Measurements from ENCODE around the gene KHDRBS1.

KHDRBS1 gene

GRCh38 chr1:32025515-32025914 is 11.8 kb downstream of the KHDRBS1 start:
- H3K4me1 ChIP-seq (ENCODE audit: low read depth, poor library complexity, severe bottlenecking): peaks cover 39% of the 10 kb centered on the region
- H3K79me2 ChIP-seq (ENCODE audit: insufficient read depth, low read depth): peaks cover 94% of the 10 kb centered on the region
- H3K27ac ChIP-seq: no peak overlapping the region
- no peak overlapping the region for H3K4me3 ChIP-seq (IDR thresholded peaks at IDR 0.05; ENCODE audit: insufficient read depth, low read depth, low read length)
- no peaks in the 10 kb centered on the region for H3K27me3 ChIP-seq (ENCODE audit: insufficient read depth, low read depth)
- H4K20me1 ChIP-seq (ENCODE audit: insufficient read depth): peaks cover 38% of the 10 kb centered on the region
- H3K36me3 ChIP-seq (ENCODE audit: insufficient read depth): 0 out of 2 replicates have a peak, but pooled peaks cover 2% of the 10 kb centered on the region
- TF ChIP-seq, protein P1, sequence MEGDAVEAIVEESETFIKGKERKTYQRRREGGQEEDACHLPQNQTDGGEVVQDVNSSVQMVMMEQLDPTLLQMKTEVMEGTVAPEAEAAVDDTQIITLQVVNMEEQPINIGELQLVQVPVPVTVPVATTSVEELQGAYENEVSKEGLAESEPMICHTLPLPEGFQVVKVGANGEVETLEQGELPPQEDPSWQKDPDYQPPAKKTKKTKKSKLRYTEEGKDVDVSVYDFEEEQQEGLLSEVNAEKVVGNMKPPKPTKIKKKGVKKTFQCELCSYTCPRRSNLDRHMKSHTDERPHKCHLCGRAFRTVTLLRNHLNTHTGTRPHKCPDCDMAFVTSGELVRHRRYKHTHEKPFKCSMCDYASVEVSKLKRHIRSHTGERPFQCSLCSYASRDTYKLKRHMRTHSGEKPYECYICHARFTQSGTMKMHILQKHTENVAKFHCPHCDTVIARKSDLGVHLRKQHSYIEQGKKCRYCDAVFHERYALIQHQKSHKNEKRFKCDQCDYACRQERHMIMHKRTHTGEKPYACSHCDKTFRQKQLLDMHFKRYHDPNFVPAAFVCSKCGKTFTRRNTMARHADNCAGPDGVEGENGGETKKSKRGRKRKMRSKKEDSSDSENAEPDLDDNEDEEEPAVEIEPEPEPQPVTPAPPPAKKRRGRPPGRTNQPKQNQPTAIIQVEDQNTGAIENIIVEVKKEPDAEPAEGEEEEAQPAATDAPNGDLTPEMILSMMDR (conservative IDR thresholded peaks at IDR 0.05; ENCODE audit: low read depth, low read length): no peak
- no peak overlapping the region for H2AFZ ChIP-seq (ENCODE audit: low read depth)
- no peak overlapping the region for H3K9ac ChIP-seq
- H3K4me2 ChIP-seq: no peak overlapping the region

- H3K27me3 ChIP-seq (ENCODE audit: insufficient read depth, low read depth): no peaks in the 10 kb centered on the region
- peaks cover 7% of the 10 kb centered on the region; the same call in 1 of the 2 replicates for H3K36me3 ChIP-seq (ENCODE audit: insufficient read depth)
- H3K4me1 ChIP-seq (ENCODE audit: low read depth, poor library complexity, severe bottlenecking): peaks cover 29% of the 10 kb centered on the region
- no peak overlapping the region for H3K4me3 ChIP-seq (IDR thresholded peaks at IDR 0.05; ENCODE audit: insufficient read depth, low read depth, low read length)
- H4K20me1 ChIP-seq (ENCODE audit: insufficient read depth): peaks cover 39% of the 10 kb centered on the region
- TF ChIP-seq, protein P1 (conservative IDR thresholded peaks at IDR 0.05; ENCODE audit: low read depth, low read length): no peak
- no peak overlapping the region for H3K4me2 ChIP-seq
- H3K27ac ChIP-seq: no peak overlapping the region
- H3K9ac ChIP-seq: no peak overlapping the region
- H3K79me2 ChIP-seq (ENCODE audit: insufficient read depth, low read depth): peaks cover 93% of the 10 kb centered on the region
- H2AFZ ChIP-seq (ENCODE audit: low read depth): no peak overlapping the region
Measured at GRCh38 chr1:32028746-32029145, 15.1 kb downstream of the KHDRBS1 start.

DNA sequence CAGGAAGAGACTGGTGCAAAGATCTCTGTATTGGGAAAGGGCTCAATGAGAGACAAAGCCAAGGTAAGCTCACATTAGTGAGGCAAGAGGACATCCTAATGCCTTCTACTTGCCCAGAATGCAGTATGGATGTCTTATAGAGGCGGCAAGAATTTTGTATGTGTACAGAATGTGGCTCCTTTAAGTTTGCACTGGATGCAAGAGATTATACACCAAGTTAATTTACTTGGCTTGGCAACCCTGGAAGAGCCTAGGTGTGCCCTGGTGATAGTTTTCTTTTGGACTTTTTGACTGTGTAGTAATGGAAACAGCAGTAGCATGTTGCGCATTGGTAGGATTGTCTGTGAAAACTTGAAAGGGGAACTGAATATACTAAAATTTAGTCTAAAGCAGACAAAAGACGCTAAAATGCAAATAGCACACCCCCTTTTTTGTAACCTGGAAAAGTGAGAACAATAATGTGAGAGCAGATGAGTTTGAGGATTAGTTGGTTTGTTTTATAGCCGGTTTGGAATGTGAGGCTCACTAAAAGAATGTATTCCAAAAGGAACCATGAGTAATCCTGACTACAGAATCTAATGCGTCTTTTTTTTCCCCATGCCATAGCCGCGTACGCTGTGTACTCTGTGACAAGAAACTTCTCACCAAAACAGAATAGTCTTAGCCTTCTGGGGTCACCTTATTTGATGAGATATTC is 18.1 kb downstream of the KHDRBS1 start:
- H3K4me2 ChIP-seq: no peak overlapping the region
- H3K36me3 ChIP-seq (ENCODE audit: insufficient read depth): peaks cover 7% of the 10 kb centered on the region; the same call in 1 of the 2 replicates
- H4K20me1 ChIP-seq (ENCODE audit: insufficient read depth): peaks cover 36% of the 10 kb centered on the region
- TF ChIP-seq, protein P1 (conservative IDR thresholded peaks at IDR 0.05; ENCODE audit: low read depth, low read length): no peak
- no peaks in the 10 kb centered on the region for H3K27me3 ChIP-seq (ENCODE audit: insufficient read depth, low read depth)
- H3K9ac ChIP-seq: no peak overlapping the region
- no peak overlapping the region for H2AFZ ChIP-seq (ENCODE audit: low read depth)
- peaks cover 21% of the 10 kb centered on the region for H3K4me1 ChIP-seq (ENCODE audit: low read depth, poor library complexity, severe bottlenecking)
- H3K79me2 ChIP-seq (ENCODE audit: insufficient read depth, low read depth): peaks cover 83% of the 10 kb centered on the region
- no peak overlapping the region for H3K4me3 ChIP-seq (IDR thresholded peaks at IDR 0.05; ENCODE audit: insufficient read depth, low read depth, low read length)
- H3K27ac ChIP-seq: no peak overlapping the region

GRCh38 chr1:32032275-32032615 is 18.6 kb downstream of the KHDRBS1 start:
- peaks cover 80% of the 10 kb centered on the region for H3K79me2 ChIP-seq (ENCODE audit: insufficient read depth, low read depth)
- TF ChIP-seq, protein P1 (conservative IDR thresholded peaks at IDR 0.05; ENCODE audit: low read depth, low read length): no peak
- peaks cover 7% of the 10 kb centered on the region; the same call in 1 of the 2 replicates for H3K36me3 ChIP-seq (ENCODE audit: insufficient read depth)
- H3K27ac ChIP-seq: no peak overlapping the region
- peaks cover 36% of the 10 kb centered on the region for H4K20me1 ChIP-seq (ENCODE audit: insufficient read depth)
- no peaks in the 10 kb centered on the region for H3K27me3 ChIP-seq (ENCODE audit: insufficient read depth, low read depth)
- H3K4me2 ChIP-seq: no peak overlapping the region
- no peak overlapping the region for H2AFZ ChIP-seq (ENCODE audit: low read depth)
- no peak overlapping the region for H3K9ac ChIP-seq
- H3K4me1 ChIP-seq (ENCODE audit: low read depth, poor library complexity, severe bottlenecking): peaks cover 21% of the 10 kb centered on the region
- H3K4me3 ChIP-seq (IDR thresholded peaks at IDR 0.05; ENCODE audit: insufficient read depth, low read depth, low read length): no peak overlapping the region
